ENCODE data around the gene TBX21. TPM values are rescaled to one million over a fixed set of nuclear protein-coding genes. Genes with fewer than 3 reads are reported as not detected.

The TBX21 gene
- total RNA-seq, 1 donor from 2014 or later, result not detected

GRCh38 chr17:47699536-47699840, 33.5 kb upstream of the TBX21 start:
- TF ChIP-seq, protein P1, sequence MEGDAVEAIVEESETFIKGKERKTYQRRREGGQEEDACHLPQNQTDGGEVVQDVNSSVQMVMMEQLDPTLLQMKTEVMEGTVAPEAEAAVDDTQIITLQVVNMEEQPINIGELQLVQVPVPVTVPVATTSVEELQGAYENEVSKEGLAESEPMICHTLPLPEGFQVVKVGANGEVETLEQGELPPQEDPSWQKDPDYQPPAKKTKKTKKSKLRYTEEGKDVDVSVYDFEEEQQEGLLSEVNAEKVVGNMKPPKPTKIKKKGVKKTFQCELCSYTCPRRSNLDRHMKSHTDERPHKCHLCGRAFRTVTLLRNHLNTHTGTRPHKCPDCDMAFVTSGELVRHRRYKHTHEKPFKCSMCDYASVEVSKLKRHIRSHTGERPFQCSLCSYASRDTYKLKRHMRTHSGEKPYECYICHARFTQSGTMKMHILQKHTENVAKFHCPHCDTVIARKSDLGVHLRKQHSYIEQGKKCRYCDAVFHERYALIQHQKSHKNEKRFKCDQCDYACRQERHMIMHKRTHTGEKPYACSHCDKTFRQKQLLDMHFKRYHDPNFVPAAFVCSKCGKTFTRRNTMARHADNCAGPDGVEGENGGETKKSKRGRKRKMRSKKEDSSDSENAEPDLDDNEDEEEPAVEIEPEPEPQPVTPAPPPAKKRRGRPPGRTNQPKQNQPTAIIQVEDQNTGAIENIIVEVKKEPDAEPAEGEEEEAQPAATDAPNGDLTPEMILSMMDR (conservative IDR thresholded peaks at IDR 0.05; ENCODE audit: low read depth, low read length), result no peak
- no peak for DNase-seq (ENCODE audit: low read depth)
- H3K4me3 ChIP-seq (ENCODE audit: low read depth, low read length), result no peak overlapping the region

GRCh38 chr17:47700471-47701449, 32.3 kb upstream of the TBX21 start:
- H3K4me3 ChIP-seq (ENCODE audit: low read depth, low read length), result no peak overlapping the region
- TF ChIP-seq, protein P1 (conservative IDR thresholded peaks at IDR 0.05; ENCODE audit: low read depth, low read length), result no peak
- DNase-seq (ENCODE audit: low read depth), result no peak

- DNase-seq (ENCODE audit: low read depth), result no peak
- TF ChIP-seq, protein P1 (conservative IDR thresholded peaks at IDR 0.05; ENCODE audit: low read depth, low read length), result no peak
Measured at GRCh38 chr17:47701608-47702007, 31.4 kb upstream of the TBX21 start.

DNA sequence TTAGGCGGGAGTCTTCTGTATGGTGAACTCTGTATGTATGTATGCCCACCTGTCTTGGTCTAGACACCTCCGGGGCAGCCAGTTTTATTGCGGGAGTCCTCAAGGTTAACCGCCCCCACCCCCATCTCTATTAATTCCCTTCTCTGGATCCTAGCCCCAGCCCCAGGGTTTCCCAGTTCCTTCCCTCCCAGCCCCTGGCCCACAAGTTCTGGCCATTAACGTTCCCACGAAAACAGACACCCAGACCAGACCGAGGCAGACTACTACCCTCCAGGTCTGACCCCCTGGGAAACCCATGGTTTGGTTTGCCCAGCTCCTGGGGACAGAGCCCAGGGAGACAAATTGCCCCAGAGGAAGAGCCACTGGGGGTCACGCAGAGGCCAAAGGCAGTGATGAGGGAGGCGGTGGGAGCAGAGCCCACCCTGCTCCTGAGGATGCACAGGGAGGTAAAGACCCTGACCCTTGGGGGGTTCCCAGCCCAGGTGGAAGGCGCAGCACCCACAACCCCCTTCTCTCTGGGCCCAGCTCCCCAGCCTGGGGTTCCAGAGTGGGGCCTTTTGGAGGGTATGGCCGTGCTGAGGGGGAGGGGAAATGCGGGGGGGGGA, 30.5 kb upstream of the TBX21 start:
- no peak overlapping the region for H3K4me3 ChIP-seq (ENCODE audit: low read depth, low read length)
- TF ChIP-seq, protein P1 (conservative IDR thresholded peaks at IDR 0.05; ENCODE audit: low read depth, low read length), result no peak
- no peak for DNase-seq (ENCODE audit: low read depth)

More at GRCh38 chr17:47701608-47702007, 31.4 kb upstream of the TBX21 start:
- H3K4me3 ChIP-seq (ENCODE audit: low read depth, low read length), result no peak overlapping the region

DNA sequence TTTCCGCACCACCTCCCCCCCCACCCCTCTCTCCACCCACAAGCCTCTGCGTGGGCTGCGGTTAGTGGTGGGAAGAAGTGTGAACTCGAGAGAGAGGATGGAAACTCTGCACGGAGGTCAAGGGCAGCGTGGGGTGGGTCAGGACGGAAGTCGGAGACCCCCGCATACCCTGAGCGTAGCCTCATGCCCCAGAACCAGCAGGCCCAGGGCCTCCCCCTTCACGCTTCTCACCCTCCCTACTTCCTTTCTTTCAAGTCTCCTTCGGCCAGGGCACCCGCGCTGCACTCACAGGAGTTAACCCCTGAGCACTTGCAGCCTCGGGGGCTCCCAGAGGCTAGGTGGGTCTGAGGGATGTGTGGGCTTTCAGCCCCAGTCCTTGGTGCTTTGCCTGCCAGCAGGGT, 29.8 kb upstream of the TBX21 start:
- no peak overlapping the region for H3K4me3 ChIP-seq (ENCODE audit: low read depth, low read length)
- TF ChIP-seq, protein P1 (conservative IDR thresholded peaks at IDR 0.05; ENCODE audit: low read depth, low read length), result no peak
- DNase-seq (ENCODE audit: low read depth), result no peak

DNA sequence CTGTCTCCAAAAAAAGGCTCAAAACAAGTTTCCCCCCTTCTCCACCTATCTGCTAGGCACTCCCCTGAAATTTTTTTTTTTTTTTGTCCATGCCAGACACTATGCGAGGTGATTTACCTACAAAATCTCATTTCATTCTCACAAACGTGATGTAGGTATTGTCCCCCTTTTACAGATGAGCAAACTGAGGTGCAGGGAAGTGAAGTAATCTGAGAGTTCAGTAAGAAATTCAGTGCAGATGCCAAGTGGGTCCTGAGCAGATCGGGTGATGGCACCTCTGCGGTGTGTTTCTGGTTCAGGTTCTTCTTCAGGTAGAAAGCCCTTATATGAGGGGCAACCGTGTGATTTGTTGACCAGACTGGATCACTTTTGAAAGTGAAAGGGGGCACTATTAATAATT, 29.4 kb upstream of the TBX21 start:
- TF ChIP-seq, protein P1 (conservative IDR thresholded peaks at IDR 0.05; ENCODE audit: low read depth, low read length), result no peak
- DNase-seq (ENCODE audit: low read depth), result no peak
- H3K4me3 ChIP-seq (ENCODE audit: low read depth, low read length), result no peak overlapping the region

Measured in epithelial cell of proximal tubule (primary cell).